GM19193 (cell line): ENCODE measurements around the gene GRIP2.

Source experiments
- POLR2A ChIP-seq: IDR thresholded peaks from 4 replicates; pipeline ENCODE4 v1.6.1; 2011; ENCODE audit not compliant: insufficient read depth, insufficient read length; ENCODE audit errors: extremely low read depth

Gene GRIP2

GRCh38 chr3:14550651-14551611 is 10.8 kb upstream of the GRIP2 start:
- no peak for TF ChIP-seq POLR2A

GRCh38 chr3:14550181-14550580 is 10.0 kb upstream of the GRIP2 start:
- TF ChIP-seq POLR2A = no peak

- TF ChIP-seq POLR2A = no peak
Measured at GRCh38 chr3:14549256-14549919, 9.2 kb upstream of the GRIP2 start.

- TF ChIP-seq POLR2A = no peak
Measured at GRCh38 chr3:14548321-14548729, 8.2 kb upstream of the GRIP2 start.

GRCh38 chr3:14547693-14548092 is 7.6 kb upstream of the GRIP2 start:
- no peak for TF ChIP-seq POLR2A

GRCh38 chr3:14546041-14546440 is 5.9 kb upstream of the GRIP2 start:
- TF ChIP-seq POLR2A = no peak

- TF ChIP-seq POLR2A = no peak
Measured at GRCh38 chr3:14545251-14545635, 5.1 kb upstream of the GRIP2 start.

GRCh38 chr3:14544282-14545250 is 4.4 kb upstream of the GRIP2 start:
- TF ChIP-seq POLR2A = no peak

- no peak for TF ChIP-seq POLR2A
Measured at GRCh38 chr3:14543446-14543845, 3.3 kb upstream of the GRIP2 start.

- no peak for TF ChIP-seq POLR2A
Measured at GRCh38 chr3:14542656-14543055, 2.5 kb upstream of the GRIP2 start.

- TF ChIP-seq POLR2A = no peak
Measured at GRCh38 chr3:14541646-14542045, 1.5 kb upstream of the GRIP2 start.

- no peak for TF ChIP-seq POLR2A
Measured at GRCh38 chr3:14540821-14541385, 761 bp upstream of the GRIP2 start.

- no peak for TF ChIP-seq POLR2A
Measured at GRCh38 chr3:14539384-14539741, 779 bp downstream of the GRIP2 start.

- TF ChIP-seq POLR2A = no peak
Measured at GRCh38 chr3:14538451-14539088, 1.6 kb downstream of the GRIP2 start.
